K562 (cell line): ENCODE results near the gene CPA3.

ENCODE experiments used
- BCL6 ChIP-seq: fragments of 250-450 bp; sonication (Bioruptor Pico); IDR thresholded peaks from 2 replicates; pipeline ENCODE4 v1.4.0; 2020
- CBX5 ChIP-seq: IDR thresholded peaks from 2 replicates; pipeline ENCODE4 v1.6.1; 2014; ENCODE audit warnings: low read depth, borderline replicate concordance
- KAT2B ChIP-seq: IDR thresholded peaks from one replicate; pipeline ENCODE4 v1.6.1; 2012; ENCODE audit warnings: low read depth, mild to moderate bottlenecking, control low read depth, inconsistent platforms, low read length, moderate library complexity
- MIER1 ChIP-seq: fragments of 450-650 bp; IDR thresholded peaks from 2 replicates; pipeline ENCODE4 v1.6.1; 2016; ENCODE audit warnings: antibody characterized with exemption, mild to moderate bottlenecking, low read depth
- NFE2L1 ChIP-seq: fragments of 450-650 bp; IDR thresholded peaks from 2 replicates; pipeline ENCODE4 v1.6.1; 2016; ENCODE audit warnings: missing genetic modification characterization, low read depth, mild to moderate bottlenecking, missing compliant biosample characterization, moderate library complexity, borderline replicate concordance
- NONO ChIP-seq, 2 experiments: fragments of 200-400 bp in 1 of 2; fragments of 450-650 bp in 1 of 2; formaldehyde crosslinking in 1 of 2; IDR thresholded peaks; 2 replicates each; pipeline ENCODE4 v1.6.1; 2017; ENCODE audit warnings: low read depth in 2 of 2, mild to moderate bottlenecking in 2 of 2, moderate library complexity in 2 of 2, low read length in 1 of 2
- POLR2A ChIP-seq: fragments of 450-650 bp; conservative IDR thresholded peaks from 2 replicates; pipeline ENCODE4 v1.6.1; 2016
- SPI1 ChIP-seq: IDR thresholded peaks from 2 replicates; pipeline ENCODE4 v1.6.1; 2011; ENCODE audit warnings: low read depth, low read length, control low read depth, borderline replicate concordance
- TEAD4 ChIP-seq, 2 experiments: sonication (generic) in 1 of 2; formaldehyde crosslinking in 1 of 2; IDR thresholded peaks; 2 replicates each; pipeline versions ENCODE4 v1.6.1 to v1.8.0; 2012 to 2022; ENCODE audit warnings: borderline replicate concordance in 1 of 2, inconsistent platforms in 1 of 2, low read length in 1 of 2, mild to moderate bottlenecking in 1 of 2, missing genetic modification reagents in 1 of 2
- TGIF2 ChIP-seq: sonication (generic); formaldehyde crosslinking; IDR thresholded peaks from 2 replicates; pipeline ENCODE4 v1.8.1; 2022; ENCODE audit warnings: mild to moderate bottlenecking, missing genetic modification reagents, moderate library complexity
- TF ChIP-seq, protein P1 (sequence below): fragments of 250-450 bp; sonication (Bioruptor Pico); IDR thresholded peaks from 2 replicates; pipeline ENCODE4 v1.8.0; 2022; ENCODE audit warnings: inconsistent platforms, mild to moderate bottlenecking, moderate library complexity, borderline replicate concordance

DNA sequence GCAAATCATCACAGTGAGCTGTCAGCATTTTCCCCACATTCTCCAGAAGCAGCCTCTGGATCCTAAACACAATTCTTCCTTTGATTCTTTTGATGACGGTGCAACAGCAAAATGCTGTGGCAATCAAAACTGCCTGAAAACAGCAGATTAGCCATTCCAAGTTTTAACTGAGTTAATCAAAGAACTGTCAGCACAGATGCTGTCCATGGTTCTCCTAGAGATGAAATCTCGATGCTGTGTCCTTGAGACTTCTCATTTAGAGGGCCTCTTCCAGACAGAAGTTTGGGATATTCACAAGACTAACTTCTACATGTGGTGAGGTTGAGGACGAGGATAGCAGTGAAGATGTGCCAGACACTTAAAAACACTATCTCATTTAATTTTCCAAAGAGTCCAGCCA, 75.9 kb downstream of the CPA3 start:
- TF ChIP-seq SPI1 (no peak), TGIF2 (CRISPR knock-in tag) (no peak), TEAD4 (IDR thresholded peaks at IDR 0.05; ENCODE audit: low read length) (no peak), TEAD4 (CRISPR knock-in tag; IDR thresholded peaks at IDR 0.05; ENCODE audit: borderline replicate concordance) (no peak), POLR2A (no peak), MIER1 (no peak), KAT2B (no peak), CBX5 (no peak), NFE2L1 (no peak), BCL6 (CRISPR knock-in tag) (no peak), NONO (IDR thresholded peaks at IDR 0.05; ENCODE audit: low read depth in 2 of 2, low read length in 1 of 2) (no peak)
- TF ChIP-seq, protein P1, sequence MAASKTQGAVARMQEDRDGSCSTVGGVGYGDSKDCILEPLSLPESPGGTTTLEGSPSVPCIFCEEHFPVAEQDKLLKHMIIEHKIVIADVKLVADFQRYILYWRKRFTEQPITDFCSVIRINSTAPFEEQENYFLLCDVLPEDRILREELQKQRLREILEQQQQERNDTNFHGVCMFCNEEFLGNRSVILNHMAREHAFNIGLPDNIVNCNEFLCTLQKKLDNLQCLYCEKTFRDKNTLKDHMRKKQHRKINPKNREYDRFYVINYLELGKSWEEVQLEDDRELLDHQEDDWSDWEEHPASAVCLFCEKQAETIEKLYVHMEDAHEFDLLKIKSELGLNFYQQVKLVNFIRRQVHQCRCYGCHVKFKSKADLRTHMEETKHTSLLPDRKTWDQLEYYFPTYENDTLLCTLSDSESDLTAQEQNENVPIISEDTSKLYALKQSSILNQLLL (CRISPR knock-in tag): no peak
